Keratinocyte (primary cell): Measurements from ENCODE around the gene FAM204A.

ENCODE experiments used
- CTCF ChIP-seq, 3 experiments: IDR thresholded peaks in 1 of 3; conservative IDR thresholded peaks in 1 of 3; optimal IDR thresholded peaks in 1 of 3; 2 replicates in 2 of 3; 3 replicates in 1 of 3; pipeline versions ENCODE3 to v1.5.1; 2011; ENCODE audit warnings: low read length in 3 of 3, mild to moderate bottlenecking in 3 of 3, moderate library complexity in 2 of 3, control low read depth in 1 of 3, inconsistent platforms in 1 of 3; ENCODE audit not compliant: insufficient read depth in 2 of 3; ENCODE audit errors: extremely low read depth in 1 of 3
- EZH2 ChIP-seq: IDR thresholded peaks from one replicate; pipeline ENCODE4 v1.6.1; 2012; ENCODE audit warnings: inconsistent platforms, mild to moderate bottlenecking, low read length, moderate library complexity

GRCh38 chr10:118276727-118277126 lies 65.4 kb downstream of the FAM204A start:
- no peak for TF ChIP-seq CTCF (optimal IDR thresholded peaks at IDR 0.05 in 1 of 3, IDR thresholded peaks at IDR 0.05 in 1 of 3, conservative IDR thresholded peaks at IDR 0.05 in 1 of 3; ENCODE audit: extremely low read depth in 1 of 3, insufficient read depth in 2 of 3, low read length in 3 of 3)
- no peak for TF ChIP-seq EZH2
